HG03460 (cell line): ENCODE data around the gene MBD4.
"Not testable (repeated sequence)": the region's sequence is repeated elsewhere in the genome, so short reads cannot be mapped to it uniquely, and the experiment has no call there.

Source experiments
- ATAC-seq: cut with Tn5 transposase; IDR thresholded peaks from one replicate; pipeline ENCODE4 v1.9.1; 2021; ENCODE audit not compliant: unreplicated experiment

The MBD4 gene

DNA sequence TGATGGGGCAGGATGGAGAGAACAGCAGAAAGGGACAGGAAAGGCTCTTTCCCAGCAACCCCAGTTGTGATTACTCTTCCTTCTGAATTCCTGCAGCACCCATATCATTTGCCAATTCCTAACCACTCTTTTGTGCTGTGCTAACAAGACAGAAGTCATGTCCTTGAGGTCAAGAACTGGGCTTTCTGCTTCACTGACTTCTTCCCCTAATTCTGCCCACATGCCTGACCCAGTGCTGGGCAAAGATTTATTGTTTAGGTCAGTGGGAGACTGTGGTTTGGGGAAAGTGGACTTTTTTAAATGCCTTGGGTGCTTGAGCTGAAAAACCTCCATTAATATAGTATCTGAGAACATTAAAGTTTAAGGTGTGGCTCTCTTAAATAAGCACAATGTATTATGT is 7.1 kb downstream of the MBD4 start:
- no peak for ATAC-seq

DNA sequence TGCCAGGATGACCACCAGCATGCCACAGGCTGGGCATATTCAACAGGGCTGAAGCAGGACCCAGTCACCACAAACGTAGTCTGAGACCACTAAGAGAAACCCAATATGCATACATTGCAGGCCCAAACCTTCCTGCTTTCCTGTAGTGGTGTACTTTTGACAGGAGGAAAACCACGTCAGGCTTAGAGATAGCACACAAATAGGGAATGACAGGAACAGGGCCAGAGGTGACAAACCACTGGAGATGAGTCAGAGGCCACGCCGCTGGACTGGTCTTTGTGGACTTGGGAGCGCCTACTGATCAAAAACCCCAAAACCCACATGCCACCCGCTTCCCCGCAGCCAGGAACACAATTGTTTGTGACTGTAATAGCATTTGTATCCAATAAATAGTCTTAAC is 7.7 kb downstream of the MBD4 start:
- no peak for ATAC-seq

DNA sequence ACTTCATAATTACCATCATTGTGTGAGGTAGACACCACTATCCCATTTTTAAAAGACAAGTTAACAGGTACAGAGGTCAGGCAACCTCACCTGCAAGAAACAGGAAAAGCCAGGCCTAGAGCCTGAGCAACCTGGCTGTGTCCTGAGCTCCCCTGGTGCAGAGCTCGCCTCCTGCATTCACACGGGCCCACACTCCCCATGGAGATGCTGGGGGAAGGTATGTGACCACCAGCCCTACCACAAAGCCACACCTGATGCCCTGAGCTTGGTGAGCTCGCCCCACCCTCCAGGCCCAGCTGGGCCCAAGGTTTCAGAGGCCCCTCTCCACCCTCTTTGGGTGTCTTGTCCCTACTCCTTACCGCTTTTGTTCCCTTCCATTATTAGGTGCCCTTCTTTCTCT is 10.1 kb downstream of the MBD4 start:
- no peak for ATAC-seq

DNA sequence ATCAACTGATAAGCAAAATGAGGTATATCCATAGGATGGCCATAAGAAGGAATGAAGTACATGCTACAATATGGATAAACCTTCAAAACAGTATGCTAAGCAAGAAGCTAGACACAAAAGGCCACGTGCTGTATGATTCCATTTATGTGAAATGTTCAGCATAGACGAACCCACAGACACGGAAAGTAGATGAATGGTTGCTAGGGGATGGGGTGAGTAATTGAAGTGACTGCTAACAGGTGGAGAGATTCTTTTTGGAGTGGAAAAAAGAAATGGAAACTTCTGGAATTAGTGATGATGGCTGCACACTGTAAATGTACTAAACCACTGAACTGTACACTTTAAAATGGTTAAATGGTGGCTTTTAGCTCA is 10.7 kb downstream of the MBD4 start:
- ATAC-seq, result no peak

DNA sequence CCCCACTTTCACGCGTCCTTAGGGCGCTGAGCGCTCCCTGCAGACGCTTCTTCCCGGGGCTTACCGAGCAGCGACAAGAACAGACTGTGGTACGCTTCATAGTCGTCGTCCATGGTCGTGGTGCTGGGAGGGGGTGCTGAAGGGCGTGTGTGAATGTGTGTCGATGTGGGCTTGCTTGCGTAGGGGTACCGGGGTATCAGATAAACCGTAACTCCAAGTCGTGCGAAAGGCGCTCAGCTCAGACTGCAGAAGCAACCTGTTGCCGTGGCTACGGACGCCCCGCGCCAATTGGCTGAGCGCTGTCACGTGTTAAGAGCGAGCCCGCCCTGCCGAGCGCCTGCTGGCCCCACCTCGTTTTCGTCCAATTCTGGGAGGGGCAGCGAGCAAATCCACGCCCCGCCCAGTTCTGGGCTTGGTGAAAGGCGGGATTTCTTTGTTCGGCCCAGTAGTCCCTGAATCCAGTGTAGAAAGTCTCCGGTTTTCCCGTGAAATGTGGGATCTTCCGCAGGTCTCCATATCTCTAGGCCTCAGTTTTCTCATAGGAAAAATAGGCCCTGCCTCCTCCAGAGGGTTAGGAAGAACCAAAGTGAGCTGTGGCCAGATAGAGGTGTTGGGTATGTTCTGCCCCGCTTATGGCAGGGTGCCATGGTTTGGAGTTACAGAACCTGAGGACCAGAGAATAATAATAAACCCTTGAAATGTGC is 11.2 kb downstream of the MBD4 start, which contains the start of gene EFCAB12:
Gene EFCAB12, minus strand, starts transcription at position 261 of the 704 bp plus-strand sequence. Its CDS starts 148 bp downstream, at position 113.
- peak; percentile 90 for ATAC-seq

DNA sequence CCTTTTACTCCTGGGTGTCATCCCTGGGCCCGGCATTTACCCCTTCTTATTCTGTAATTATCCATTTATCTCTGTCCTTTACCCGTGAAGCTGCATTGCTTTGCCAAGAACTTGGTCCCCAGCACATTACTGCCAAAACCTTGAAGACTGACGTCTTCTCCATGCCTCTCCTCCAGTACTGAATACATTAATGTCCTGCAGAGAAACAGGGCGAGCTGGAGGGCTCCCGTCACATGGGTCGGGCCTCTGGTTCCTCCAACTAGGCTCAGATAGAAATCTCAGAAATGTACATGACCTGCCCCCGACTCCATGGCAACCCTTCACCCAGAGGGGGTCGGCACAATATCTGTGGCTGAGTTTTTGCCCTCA is 11.8 kb downstream of the MBD4 start:
- no peak for ATAC-seq

DNA sequence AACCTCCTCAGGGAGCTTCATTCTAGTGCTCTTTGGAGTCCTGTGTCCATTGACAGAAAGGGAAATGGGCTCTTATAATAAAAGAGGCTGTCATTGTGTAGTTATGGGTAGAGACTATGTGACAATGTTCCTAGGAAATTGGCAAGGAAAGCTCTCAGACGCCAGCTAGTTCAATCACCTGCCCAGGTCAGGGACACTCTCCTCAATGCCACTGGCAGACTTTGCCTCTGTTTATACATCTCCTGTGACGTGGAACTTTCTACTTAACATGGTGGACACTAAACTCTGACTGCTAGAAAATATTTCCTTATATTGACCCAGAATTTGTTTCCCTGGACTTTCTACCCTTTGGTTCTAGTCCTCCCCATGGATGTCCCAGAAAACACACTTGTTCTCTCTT is 14.1 kb downstream of the MBD4 start:
- ATAC-seq, result no peak

DNA sequence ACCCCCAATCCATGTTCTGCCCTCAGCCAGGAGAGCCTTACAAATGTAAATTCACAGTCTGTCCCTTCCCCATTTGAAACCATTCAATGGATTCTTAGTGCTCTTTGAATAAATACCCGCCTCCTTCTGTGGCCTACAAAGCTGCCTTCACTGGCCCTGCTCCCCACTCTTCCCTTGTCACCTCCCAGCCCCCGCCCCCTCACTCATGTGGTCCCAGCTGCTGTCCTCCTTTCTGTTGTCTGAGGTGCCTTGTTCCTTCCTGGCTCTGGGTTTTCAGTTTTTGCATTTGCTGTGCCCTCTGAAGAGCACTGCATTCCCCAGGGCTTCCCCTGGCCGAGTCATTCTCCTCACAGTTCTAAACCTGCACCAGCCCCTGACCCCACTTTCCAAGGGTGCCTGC is 14.5 kb downstream of the MBD4 start:
- ATAC-seq, result no peak

DNA sequence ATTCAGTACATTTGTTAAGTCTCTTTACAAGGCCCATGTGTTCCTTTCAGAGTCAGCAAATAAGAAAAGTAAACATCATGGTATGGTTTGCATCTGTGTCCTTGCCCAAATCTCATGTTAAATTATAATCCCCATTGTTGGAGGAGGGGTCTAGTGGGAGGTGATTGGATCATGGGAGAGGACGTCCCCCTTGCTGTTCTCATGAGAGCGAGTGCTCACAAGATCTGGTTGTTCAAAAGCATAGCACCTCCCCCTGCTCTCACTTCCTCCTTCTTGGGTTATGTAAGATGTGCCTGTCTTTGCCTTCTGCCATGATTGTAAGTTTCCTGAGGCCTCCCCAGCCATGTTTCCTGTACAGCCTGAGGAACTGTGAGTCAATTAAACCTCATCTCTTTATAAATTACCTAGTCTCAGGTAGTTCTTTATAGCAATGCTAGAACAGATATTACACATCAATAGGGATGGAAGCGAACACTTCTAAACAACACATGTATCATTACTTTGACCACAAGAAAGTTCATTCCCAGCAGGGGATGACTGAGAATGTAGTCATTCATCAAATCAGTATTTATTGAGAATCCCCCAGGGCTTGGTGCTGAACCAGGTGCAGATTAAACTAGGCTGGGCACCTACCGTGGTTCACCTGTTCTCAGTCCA is 15.4 kb downstream of the MBD4 start:
- peak; percentile 66 for ATAC-seq

DNA sequence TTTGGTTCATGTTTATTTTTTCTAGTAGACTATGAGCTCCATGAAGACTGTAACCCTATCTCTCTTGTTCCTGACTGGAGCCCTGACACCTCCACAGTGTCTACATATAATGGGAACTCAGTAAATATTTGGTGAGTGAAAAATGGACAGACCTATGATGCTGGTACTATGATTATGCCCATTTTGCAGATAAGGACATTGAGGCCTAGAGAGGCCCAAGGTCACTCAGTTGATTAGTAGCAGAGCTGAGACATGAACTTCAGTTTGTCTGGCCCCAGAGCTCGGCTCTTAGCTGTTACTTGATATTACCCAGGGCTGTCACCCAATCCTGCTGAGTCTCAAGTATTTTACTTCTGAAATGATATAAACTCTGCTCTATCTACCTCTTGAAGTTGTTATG is 16.9 kb downstream of the MBD4 start:
- ATAC-seq, result no peak

DNA sequence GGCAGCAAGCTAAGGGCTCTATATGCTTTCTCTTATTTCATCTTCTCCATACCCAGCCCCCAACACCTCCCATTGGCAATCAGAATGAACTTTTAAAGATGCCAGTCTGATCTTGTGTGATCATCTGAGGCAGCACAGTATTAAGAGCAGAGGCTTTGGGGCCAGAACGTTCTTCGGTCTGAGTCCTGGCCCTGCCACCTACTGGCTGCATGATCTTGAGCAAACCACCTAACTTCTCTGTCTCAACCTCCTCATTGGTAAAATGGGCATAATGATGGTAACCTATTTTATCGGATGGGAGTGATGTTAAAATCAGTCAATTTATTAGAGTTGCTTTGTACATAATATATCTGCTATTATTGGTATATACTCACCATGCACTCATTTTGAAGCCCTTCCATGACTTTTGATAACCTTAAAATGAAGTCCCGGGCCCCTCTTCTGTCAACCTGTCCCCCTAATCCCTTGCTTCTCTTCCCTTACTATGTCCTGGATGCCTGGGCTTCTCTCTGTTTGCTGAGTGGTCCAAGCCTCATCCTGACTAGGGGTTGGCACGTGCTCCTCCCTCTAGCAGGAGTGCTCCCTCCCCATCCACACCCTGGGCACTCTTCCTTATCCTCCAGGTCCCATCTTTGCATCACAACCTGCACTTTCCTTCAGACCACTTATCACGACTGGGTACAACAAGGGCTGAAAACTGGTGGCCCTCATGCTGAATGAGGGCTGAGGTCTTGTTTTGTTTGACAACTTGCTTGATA is 17.6 kb downstream of the MBD4 start:
- ATAC-seq, result no peak

DNA sequence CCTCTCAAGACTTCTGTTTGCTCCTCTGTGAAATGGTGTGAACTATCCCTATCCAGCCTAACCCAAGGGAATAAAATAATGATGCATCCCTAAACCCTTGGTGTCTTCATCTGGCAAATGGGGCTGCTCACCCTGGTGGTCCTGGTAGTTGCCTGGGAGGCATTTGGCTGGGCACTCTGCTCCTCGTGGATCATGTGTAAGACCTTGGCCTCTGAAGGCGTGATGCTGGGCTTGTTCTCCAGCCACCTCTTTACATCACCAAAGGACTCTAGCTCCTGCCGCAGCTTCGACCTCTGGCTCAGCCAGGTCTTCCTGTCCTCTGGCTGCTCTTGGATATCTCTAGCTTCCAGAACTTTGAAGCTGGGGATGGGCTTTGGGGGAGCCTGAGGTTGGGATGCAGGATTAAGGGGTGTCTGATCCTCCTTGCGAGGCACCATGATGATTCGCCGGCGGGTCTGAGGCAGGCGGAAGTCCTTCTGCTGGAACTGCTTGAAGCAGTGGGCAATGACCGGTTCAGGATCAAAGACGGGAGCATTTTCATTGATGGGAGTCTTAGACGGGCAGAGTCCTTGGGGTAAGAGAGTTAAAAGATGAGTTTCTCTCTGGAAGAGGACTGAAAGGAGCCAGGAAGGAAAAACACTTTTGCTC is 18.4 kb downstream of the MBD4 start:
- ATAC-seq, result no peak

DNA sequence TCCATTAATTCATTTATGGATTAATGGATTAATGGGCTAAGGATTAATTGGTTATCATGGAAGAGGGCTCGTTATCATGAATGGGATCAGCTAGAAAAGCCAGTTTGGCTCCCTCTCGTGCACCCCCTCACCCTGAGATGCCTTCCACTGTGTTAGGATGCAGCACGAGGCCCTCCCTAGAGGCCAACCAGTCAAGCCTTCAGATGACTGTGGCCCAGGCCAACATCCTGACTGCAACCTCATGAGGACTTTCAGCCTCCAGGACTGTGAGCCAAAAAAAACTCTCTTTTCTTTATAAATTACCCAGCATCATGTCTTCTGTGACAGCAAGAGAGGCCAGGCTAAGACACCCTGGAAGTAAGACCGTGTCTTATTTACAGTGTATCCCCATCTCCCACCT is 20.3 kb downstream of the MBD4 start:
- no peak for ATAC-seq

DNA sequence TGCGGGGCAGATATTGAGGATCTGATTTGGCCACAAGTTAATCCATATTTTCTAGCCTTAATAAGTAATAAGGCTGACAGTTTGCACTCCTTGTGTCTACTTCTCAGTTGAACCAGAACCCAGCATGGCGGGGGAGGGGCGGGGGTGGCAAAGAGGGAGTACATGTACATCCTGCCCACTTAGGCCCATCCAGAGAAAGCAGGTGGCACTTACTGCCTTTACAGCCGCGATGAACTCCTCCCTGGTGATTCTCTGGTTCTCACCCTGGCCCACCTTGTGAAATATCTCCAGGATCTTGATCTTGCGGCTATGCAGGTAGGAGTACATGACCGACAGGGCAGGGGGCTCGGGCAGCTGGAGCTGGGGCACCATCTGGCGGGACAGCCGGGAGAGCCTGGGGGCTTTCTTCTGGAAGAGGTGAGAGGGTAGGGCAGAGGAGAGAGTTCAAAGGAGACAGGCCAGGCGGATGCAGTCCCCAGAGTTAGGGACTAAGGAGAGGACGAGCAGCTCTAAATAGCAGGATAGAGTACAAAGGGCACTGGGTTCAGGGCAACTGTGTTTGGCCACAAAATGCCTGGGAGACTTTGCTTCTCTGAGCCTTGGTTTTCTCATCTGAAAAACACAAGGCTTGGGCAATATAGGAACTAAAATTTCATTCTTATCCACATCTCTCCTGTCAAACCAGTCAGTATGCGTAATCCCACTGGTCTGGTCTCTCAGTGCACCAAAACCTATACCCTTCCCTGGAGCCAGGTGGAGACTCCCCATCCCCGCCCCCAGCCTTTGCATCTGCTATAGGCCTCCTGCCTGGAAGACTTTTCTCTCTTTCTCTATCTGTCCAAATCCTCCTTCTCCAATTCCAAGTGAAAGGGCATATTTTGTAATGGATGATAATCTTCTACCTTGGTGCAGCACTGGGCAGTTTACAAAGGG is 21.4 kb downstream of the MBD4 start:
- no peak for ATAC-seq

DNA sequence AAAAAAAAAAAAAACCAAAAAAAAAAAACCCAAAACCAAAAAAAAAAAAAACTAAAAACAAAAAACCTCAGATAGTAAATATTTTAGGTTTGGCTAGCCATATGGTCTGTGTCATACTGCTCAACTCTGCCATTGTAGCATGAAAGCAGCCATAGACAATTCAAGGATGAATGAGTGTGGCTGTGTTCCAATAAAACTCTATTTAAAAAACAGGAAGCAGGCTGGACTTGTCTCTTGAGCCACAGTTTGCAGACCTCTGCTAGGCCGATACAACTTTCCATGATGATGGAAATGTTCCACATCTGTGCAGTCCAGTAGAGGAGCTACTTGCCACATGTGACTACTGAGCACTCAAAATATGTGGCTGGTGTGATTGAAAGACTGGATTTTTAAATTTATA is 22.4 kb downstream of the MBD4 start:
- ATAC-seq, result no peak

DNA sequence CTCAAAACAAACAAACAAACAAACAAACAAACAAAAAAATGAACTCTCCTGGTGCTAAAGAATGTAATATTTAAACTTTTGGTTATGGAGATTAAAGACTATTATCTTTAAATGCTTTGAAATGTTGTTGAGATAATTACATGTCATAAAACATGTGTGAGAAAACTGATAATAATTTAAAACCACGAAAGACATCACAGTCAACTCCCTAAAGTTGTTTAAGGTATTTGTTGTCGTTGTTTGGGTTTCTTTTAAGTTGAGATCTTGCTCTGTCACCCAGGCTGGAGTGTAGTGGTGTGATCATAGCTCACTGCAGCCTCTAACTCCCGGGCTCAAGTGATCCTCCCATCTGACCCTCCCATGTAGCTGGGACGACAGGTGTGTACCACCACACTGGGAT is 23.3 kb downstream of the MBD4 start:
- ATAC-seq, result no peak

DNA sequence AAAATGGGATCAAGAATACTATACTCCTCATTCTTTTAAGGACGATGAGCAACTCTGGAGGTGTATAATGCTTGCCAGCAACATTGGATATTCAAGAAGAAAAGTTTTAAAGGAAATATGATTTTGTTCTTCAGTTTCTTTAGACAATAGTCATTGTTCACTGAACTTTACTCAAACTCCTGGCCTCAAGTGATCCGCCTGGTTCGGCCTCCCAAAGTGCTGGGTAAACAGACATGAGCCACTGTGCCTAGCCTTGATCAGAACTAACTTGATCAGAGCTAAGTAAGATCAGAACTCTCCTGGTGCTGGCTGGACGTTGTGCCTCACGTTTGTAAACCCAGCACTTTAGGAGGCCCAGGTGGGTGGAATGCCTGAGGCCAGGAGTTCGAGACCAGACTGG is 23.9 kb downstream of the MBD4 start:
- ATAC-seq, result no peak

DNA sequence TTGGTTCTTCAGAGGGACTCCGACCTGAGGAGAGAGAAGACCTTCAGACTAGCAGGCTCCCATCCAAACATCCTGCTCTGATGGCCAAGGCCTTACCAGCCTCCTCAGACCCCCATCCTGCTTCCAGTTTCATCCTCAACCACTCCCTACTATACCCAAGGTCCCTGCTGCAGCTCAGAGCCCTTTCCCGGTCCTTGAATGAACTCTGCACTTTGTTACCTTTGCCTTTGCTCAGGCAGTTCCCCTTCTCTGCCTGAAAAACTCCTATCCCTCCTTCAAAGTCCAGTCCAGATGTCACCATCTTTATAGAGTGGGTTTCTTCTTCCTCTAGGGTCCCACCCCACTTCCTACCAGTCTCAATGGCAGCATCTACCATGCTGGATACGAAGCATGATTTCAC is 24.4 kb downstream of the MBD4 start:
- ATAC-seq, result no peak

DNA sequence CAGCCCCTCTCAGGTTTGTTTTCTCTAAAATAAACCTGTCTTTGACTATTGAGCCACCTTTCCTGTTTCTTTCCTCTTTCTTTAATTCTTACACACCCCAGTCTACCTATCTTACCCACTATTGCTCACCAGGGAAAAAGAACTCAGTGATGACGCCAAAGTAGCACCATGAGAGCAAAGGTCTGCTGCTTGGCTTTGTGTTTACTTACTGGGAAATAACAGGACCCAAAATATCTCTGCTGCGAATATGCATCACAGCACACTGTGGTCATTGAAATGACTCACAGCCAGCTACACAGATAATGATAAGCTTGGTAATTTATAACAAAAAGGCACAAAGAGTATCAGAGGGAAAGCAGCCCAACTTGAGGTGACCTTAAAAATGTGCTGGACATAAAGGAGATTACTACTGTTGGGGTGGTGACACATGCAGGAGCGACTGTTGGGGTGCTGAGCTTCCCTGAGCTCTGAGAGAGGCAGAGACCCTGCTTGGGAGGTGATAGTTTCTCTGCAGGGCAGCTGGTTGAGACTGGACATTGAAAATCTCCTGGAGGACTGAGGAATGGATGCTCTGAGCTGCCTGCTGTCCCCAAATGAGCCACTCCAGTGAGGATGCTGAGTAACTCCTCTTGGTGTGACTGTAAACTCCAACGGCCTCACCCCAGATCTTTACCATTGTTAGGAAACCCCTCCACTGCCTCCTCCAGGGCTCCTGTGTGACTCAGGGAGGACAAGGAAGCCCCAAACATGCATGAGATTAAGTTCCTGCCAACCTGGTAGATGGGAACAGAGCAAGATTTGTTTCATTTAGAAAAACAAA is 25.9 kb downstream of the MBD4 start:
- peak; percentile 75 for ATAC-seq

DNA sequence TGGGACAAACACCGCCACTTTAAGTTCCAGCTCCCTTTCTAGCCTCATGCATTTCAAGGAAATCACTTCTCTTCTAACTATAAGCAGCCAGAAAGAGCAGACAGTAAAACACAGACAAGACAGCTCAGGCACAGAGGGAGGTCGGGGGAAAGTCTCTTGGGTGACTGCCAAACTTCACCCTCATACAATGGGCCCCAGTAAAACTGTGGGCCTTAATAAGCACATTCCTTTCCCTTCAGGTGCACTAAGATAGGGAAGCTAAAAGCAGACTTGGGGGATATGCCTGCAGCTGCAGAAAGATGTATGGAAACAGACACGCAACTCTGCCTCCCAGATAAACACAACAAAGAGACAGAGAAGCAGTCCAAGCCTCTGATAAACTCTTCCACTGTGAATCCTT is 26.5 kb downstream of the MBD4 start:
- not testable (repeated sequence) for ATAC-seq
